ENCODE data around the gene WASHC2A. TPM values are rescaled to one million over a fixed set of nuclear protein-coding genes. Genes with fewer than 3 reads are reported as not detected.
"Not testable (repeated sequence)": the region's sequence is repeated elsewhere in the genome, so short reads cannot be mapped to it uniquely, and the experiment has no call there.

Gene WASHC2A
- total RNA-seq, 6 donors from 2014 or later, result 43.1 to 79.6 (median 55.6) TPM

DNA sequence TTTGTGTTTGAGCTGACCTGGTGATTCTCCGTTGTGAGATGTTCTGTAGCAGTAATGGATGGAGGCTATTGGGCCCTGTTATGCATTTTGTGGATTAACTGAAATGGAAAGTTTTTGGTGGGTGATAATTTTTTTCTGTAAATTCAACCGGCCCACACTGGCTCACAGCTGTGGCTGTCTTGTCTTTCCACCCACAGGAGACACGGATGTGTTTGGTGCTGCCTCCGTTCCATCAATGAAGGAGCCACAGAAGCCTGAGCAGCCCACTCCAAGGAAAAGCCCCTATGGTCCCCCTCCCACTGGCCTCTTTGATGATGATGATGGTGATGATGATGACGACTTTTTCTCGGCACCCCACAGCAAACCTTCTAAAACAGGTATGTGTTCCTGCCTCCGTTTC is 27.6 kb downstream of the WASHC2A start:
- not testable (repeated sequence) for H3K27ac ChIP-seq; H3K4me1 ChIP-seq; DNase-seq; H3K27me3 ChIP-seq; ATAC-seq (ENCODE audit: low FRiP score in 2 of 2); H3K9me3 ChIP-seq; H3K4me3 ChIP-seq
- peaks cover 0 to 28% (median 3%) of the 10 kb centered on the region in 4 donors for H3K36me3 ChIP-seq
- 90% methylated on average over 7 of the region's 7 CpGs for WGBS, 2 donors

DNA sequence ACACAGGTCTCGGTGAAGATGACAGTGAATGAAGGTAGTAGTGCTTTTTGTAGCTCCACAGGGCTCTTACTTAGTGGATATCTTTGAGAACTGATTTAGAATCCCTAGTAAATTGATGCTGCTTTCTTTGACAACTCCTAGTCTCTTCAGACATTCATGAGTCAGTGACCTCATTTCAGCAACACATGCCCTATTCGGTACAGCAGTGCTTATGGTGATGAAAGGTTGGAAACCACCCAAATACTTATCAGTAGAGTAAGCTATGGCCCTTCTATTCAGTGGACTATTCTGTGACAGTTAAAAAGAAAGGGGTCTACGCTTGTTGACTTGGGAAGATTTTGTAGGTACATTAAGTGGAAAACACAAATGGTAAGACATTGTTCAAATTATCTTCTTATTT is 29.0 kb downstream of the WASHC2A start:
- H3K9me3 ChIP-seq; DNase-seq; H3K4me3 ChIP-seq; H3K27me3 ChIP-seq; H3K4me1 ChIP-seq; ATAC-seq (ENCODE audit: low FRiP score in 2 of 2); H3K27ac ChIP-seq: not testable (repeated sequence)
- 33 to 100% methylated on average over 1 of the region's 3 CpGs for WGBS, 2 donors
- H3K36me3 ChIP-seq, result peaks cover 4 to 35% (median 10%) of the 10 kb centered on the region in 4 donors

DNA sequence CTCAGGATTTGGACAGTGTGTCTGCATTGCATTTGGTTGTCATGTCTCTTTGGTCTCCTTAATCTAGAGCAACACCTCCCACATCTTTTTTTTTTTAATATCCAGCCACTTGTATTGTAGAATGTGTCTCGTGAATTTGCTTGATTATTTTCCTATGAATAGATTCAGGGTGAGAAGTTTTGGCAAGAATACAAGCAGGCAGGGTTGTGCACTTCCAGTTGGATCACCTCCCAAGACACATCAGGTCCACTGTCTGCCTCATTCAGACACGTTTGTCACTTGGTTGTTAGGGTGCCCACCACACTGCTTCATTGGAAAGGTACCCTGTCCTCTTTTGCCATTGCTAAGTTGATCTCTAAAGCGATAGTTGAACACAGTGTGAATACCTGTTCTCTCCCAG is 30.9 kb downstream of the WASHC2A start:
- not testable (repeated sequence) for DNase-seq; H3K4me1 ChIP-seq; H3K9me3 ChIP-seq; H3K27me3 ChIP-seq; H3K4me3 ChIP-seq; ATAC-seq (ENCODE audit: low FRiP score in 2 of 2); H3K27ac ChIP-seq
- H3K36me3 ChIP-seq, result peaks cover 4 to 38% (median 11%) of the 10 kb centered on the region in 4 donors
- WGBS, 2 donors, result 88 to 89% methylated on average over 3 of the region's 3 CpGs

DNA sequence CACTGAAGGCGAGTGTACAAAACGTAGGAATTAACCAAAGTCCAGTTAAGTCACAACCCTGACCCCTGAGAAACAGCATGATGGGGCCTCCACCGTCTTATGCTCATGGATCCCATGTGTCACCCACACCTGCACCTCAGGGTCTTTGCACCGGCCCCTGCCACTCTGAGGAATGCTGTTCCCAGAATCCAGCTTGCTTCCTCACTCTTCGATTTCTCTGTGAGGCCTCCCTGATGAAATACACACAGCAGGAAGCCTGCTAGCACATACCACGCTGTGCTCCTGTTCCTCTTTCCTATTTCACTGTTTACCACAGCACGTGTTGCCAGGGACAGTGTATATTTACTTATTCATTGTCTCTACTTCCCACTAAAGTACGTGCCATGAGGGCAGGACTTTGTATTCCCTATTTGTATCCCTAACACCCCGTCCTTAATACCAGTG is 33.4 kb downstream of the WASHC2A start:
- H3K27me3 ChIP-seq, H3K4me3 ChIP-seq, H3K27ac ChIP-seq, DNase-seq, H3K9me3 ChIP-seq, H3K4me1 ChIP-seq: not testable (repeated sequence)
- WGBS, 2 donors, result 68 to 72% methylated on average over 9 of the region's 9 CpGs
- peak; percentile 39 to 65 for ATAC-seq (ENCODE audit: low FRiP score in 2 of 2)
- H3K36me3 ChIP-seq, result peaks cover 4 to 41% (median 11%) of the 10 kb centered on the region in 4 donors

DNA sequence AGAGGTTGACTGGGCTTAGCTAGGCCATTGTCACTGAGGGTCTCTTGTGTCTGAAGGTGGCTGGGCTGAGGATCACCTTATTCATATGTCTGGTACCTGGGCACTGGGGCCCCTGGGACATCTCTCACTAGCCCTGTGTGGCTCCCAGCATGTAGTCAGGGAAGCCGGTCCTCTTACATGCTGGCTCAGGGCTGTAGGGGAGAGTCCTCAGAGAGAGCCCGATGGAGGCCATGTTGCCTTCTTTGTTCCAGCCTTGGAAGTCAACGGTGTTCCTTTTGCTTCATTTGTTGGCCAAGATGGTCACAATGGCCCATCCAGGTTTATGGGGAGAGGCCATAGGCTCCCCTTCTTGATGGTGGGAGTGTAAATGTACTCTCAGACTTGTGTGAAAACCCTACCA is 34.0 kb downstream of the WASHC2A start:
- H3K4me3 ChIP-seq; ATAC-seq (ENCODE audit: low FRiP score in 2 of 2); DNase-seq; H3K9me3 ChIP-seq; H3K4me1 ChIP-seq; H3K27ac ChIP-seq; H3K27me3 ChIP-seq: not testable (repeated sequence)
- WGBS, 2 donors, result 80 to 100% methylated on average over 3 of the region's 3 CpGs
- peaks cover 4 to 44% (median 11%) of the 10 kb centered on the region in 4 donors for H3K36me3 ChIP-seq

DNA sequence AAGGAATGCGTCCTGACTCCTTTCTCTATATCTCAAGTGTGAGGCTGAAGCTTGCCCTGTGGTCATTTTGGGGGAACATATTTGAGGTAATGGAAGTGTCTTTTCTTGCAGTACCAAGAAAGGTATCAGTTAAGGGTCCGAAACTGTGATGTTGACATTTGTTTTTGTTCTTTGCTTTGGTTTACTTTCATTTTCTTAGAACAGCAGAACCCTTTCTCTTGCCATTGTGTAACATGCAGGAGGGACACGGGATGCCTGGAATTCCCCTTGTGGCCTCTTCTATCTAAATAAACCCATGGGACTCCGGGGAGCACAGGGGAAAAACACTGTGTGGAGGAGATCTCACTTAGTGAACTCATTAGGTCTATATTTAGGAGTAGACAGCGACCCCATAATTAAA is 34.5 kb downstream of the WASHC2A start:
- not testable (repeated sequence) for ATAC-seq (ENCODE audit: low FRiP score in 2 of 2); H3K4me1 ChIP-seq; DNase-seq; H3K27ac ChIP-seq; H3K9me3 ChIP-seq; H3K27me3 ChIP-seq; H3K4me3 ChIP-seq
- peaks cover 4 to 44% (median 11%) of the 10 kb centered on the region in 4 donors for H3K36me3 ChIP-seq
- WGBS, 2 donors, result 67 to 69% methylated on average over 4 of the region's 5 CpGs

DNA sequence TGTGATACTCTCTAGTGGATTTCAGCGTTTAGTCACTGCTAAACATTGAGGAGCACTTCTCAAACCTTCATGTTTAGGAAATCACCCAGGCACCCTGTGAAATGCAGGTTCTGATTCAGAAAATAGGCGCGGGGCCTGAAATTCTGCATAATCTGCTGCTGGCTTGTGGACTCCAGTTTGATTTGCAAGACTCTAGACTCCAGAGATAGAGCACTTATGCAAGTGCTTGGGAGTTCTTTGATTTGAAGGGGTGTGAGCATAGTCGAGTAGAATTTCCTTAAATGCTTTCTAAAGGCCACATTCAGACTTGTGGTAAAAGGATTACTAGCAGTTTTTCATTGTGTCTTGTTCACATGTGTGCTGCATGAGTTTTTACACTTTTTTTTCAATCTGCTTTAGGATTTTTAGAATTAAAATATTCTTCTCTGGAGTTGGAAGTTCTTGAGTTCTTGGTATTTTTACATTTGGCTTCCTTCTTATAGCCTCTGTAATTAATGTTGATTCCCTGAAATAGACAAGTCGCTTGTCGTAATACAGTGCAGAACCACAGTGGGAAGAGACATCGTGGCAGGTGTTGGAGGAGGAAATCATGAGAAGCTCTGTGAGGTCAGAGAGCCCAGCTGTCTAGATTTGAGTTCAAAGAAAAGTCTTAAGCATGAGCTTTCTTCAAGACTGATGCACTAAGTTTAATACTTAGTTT is 41.4 kb downstream of the WASHC2A start:
- H3K9me3 ChIP-seq; ATAC-seq (ENCODE audit: low FRiP score in 2 of 2); H3K27me3 ChIP-seq; H3K4me1 ChIP-seq; H3K27ac ChIP-seq; DNase-seq; H3K4me3 ChIP-seq: not testable (repeated sequence)
- WGBS, 2 donors, result 91 to 95% methylated on average over 5 to 7 of the region's 7 CpGs
- H3K36me3 ChIP-seq, result peaks cover 0 to 15% (median 5%) of the 10 kb centered on the region in 4 donors

DNA sequence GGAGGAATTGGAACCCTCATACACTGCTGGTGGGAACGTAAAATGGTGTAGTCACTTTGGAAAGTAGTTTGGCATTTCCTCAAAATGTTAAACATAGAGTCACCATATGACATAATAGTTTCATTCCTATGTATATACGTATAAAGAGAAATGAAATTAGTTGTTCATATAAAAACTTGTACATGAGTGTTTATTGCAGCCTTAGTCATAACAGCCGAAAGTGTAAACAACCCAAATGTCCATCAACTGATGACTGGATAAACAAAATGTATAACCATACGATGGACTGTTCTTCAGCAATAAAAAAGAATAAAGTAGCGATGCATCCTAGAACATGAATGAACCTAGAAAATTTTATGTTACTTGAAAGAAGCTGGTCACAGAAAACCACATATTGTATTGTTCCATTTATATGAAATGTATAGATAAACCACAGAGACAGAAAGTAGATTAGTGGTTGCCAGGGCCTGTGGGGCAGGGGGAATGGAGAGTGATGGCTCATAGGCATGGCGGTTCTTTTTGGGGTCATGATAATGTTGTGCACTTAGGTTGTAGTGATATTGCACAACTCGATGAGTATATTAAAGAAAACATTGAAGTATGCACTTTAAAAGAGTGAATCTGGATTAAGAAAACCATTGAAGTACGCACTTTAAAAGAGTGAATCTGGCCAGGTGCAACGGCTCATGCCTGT is 44.8 kb downstream of the WASHC2A start:
- not testable (repeated sequence) for ATAC-seq (ENCODE audit: low FRiP score in 2 of 2)

DNA sequence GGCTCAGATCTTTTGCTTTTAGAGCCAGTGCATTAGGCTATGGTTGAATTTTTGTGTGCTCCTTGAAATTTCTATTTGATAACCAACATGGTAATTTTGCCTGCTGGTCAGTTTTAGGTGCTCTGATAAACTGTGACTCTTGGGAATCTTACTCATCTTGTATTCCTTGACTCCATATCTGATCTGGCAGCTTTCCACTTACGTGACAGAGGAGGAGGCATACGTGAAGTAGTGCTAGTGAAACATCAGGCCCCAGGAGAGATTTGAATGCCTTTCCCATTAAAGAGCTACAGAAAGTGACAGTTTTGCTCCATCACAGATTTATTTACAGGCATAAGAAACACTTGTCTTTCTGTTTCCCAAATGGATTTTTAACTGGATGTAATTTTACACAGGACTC is 59.0 kb downstream of the WASHC2A start:
- H3K9me3 ChIP-seq; H3K27ac ChIP-seq; ATAC-seq (ENCODE audit: low FRiP score in 2 of 2); H3K4me1 ChIP-seq; DNase-seq; H3K4me3 ChIP-seq; H3K27me3 ChIP-seq: not testable (repeated sequence)
- WGBS, 2 donors, result 80% methylated on average over 2 of the region's 2 CpGs; no CpG with 5 or more reads in 1 of the 2 donors
- peaks cover 3 to 27% (median 14%) of the 10 kb centered on the region in 4 donors for H3K36me3 ChIP-seq

More for the DNA sequence above, 44.8 kb downstream of the WASHC2A start:
- 91 to 95% methylated on average over 6 of the region's 9 CpGs for WGBS, 2 donors
- H3K4me3 ChIP-seq, H3K27ac ChIP-seq, H3K27me3 ChIP-seq, H3K9me3 ChIP-seq, DNase-seq, H3K4me1 ChIP-seq: not testable (repeated sequence)
- peaks cover 0 to 10% (median 3%) of the 10 kb centered on the region in 4 donors for H3K36me3 ChIP-seq

DNA sequence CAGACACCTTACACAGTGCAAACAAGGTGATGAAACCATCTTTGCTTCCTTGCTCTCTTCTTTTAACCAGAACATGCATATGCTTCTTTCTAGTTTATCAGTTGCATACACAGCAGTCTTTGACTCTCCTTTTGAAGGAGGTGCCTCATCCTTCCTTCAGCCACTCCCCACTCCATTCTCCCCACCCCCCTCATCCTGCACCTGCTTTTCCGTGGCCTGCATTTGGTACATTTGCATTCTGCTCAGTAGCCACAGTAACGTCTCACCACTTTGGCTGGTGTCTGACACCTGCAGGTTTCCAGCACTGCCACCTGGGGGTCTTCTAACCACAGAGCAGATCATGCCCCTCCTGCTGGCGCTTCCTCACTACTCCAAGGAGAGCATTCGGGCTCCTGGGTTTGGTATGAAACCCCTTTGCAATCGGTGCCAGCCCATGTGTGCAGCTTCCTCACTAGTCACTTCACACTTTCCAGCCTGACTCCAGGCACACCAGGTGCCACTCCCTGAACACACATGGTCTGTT is 60.1 kb downstream of the WASHC2A start:
- H3K4me3 ChIP-seq; H3K27me3 ChIP-seq; H3K27ac ChIP-seq; ATAC-seq (ENCODE audit: low FRiP score in 2 of 2); H3K9me3 ChIP-seq; DNase-seq; H3K4me1 ChIP-seq: not testable (repeated sequence)
- 56 to 75% methylated on average over 1 to 2 of the region's 5 CpGs for WGBS, 2 donors
- H3K36me3 ChIP-seq, result peaks cover 3 to 37% (median 18%) of the 10 kb centered on the region in 4 donors

DNA sequence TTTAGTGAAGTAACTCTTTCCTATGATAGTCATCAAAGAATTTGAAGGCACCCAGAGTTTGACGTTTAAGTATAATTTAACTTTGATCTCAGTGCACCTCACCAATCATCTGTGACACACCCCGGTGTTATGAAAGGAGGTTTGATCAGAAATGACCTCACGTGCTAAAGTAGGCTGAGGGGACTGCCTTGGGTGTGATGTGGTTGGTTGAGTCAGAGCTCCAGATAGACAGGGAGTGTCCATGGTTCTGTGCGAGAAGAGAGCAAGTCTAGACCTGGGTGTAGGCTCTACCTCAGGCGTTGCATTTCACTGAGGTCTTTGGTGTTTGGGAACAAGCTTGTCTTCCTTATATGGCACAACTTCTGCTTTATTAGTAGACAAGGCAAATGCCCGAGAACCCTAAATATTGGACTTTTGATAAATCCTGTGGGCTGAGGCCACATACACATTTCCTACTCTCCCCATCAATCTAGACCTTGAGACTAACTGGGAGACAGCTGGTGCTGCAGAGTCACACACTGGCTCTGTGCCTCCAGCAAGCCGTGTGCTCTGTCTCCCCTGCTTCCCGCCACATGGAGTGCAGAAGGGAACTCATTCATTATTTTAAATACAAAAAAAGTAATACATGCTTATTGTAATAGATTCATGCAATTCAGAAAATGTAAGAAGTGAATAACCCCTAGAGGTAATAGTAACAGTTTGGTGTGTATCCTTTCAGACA is 63.7 kb downstream of the WASHC2A start:
- H3K36me3 ChIP-seq, result peaks cover 3 to 38% (median 18%) of the 10 kb centered on the region in 4 donors
- H3K4me3 ChIP-seq; H3K27ac ChIP-seq; H3K4me1 ChIP-seq; ATAC-seq (ENCODE audit: low FRiP score in 2 of 2); H3K27me3 ChIP-seq; DNase-seq; H3K9me3 ChIP-seq: not testable (repeated sequence)
- 92 to 93% methylated on average over 6 to 8 of the region's 8 CpGs for WGBS, 2 donors

DNA sequence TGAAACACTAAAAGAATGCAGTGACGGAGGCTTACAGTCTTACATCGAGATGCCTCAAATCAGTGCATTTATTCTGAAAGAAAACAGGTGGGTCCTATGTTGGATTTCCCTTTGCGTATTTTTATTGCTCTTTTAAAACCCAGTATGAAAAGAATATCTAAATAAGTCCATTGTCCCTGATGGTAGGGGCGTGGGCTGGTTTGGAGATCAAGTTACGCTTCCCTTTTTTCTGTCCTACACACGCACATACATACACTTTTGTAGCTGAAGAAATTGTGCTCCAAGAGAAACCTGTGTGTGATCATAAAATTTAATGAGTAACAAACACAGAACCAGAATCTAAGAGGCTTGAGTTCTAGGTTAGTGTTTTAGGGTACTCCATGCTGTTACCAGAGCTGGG is 64.6 kb downstream of the WASHC2A start:
- H3K4me3 ChIP-seq; H3K27me3 ChIP-seq; ATAC-seq (ENCODE audit: low FRiP score in 2 of 2); H3K27ac ChIP-seq; H3K4me1 ChIP-seq; H3K9me3 ChIP-seq; DNase-seq: not testable (repeated sequence)
- 96 to 97% methylated on average over 6 of the region's 6 CpGs for WGBS, 2 donors
- peaks cover 3 to 38% (median 16%) of the 10 kb centered on the region in 4 donors for H3K36me3 ChIP-seq

All from upper lobe of left lung (tissue), 6 donors.